ENCODE measurements around the gene COL5A2. TPM values are rescaled to one million over a fixed set of nuclear protein-coding genes. Genes with fewer than 3 reads are reported as not detected.

COL5A2 gene
- total and polyA plus RNA-seq, 10 of the 15 experiments (the other 5 are each of a cell fraction or from before 2014, with no cell fraction given) = 0.04 to 0.85 (median 0.39) TPM

DNA sequence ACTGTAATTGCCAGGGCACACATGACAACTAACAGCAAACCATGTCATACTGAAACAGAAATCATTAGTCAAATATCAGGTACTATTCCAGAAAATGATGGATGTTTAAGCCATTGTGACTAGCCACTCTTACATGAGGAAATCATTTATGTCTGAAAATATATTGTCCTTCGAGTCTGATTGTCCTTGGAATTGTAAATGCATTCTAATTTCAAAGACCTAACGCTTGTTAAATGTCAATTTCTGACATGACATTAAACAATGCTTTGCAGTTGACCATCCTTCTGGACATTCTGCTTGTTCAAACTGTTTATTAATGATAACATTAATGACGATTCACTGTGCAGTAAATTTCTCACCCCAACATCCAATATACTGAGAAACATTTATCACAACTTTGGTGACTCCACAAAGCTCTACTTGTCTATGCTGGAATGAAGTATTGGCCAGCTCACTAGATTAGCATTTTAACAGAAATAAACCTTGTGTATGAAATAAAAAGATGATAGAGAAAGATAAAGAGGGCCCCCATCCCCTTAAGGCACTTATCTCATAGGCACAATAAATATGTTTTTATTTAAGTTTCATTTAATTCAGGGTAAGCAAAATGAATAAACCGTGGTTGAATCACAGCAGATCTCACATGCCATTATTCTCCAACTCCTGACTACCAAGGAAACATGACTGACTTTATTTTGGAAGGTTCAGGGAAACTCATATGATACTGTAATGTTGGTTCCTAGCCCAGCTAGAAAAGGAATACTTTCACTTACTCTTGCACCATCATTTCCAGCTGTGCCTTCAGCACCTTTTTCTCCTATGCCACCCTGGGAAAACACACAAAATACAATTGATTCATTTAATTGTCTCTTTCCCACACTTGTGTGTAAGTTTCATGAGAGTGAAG is 123.1 kb downstream of the COL5A2 start (continued):
- TF ChIP-seq SUPT20H (IDR thresholded peaks at IDR 0.05; ENCODE audit: borderline replicate concordance, control insufficient read depth, low read depth, low read length) = no peak

DNA sequence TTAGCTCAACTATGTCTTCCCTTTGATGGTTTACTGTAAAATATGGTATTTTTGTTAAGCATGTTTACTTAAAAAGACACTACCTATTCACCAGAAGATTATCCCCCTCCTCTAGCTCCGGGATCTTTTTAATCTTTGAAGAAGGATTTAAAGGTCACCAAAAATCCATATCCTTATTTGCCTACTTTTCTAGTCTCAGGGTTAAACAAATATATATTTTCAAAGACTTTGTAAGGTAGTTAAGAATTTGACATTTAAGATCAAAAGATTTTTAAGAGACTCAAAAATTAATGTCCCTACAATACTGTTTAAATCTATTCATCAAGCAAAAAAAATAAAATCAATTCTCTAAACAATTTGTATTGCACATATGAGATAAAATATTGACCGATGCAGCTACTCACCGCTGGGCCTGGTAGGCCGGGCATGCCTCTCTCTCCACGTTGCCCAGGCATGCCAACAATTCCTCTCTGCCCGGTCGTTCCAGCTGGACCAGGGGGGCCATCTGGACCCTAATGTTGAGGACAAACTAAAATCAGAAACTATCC is 129.3 kb downstream of the COL5A2 start:
- TF ChIP-seq TBL1XR1 (IDR thresholded peaks at IDR 0.05; ENCODE audit: low read depth, low read length) (no peak), SRF (IDR thresholded peaks at IDR 0.05; ENCODE audit: low read depth in 2 of 2, low read length in 2 of 2) (no peak), RUNX3 (IDR thresholded peaks at IDR 0.05; ENCODE audit: low read length) (no peak), ZNF207 (IDR thresholded peaks at IDR 0.05; ENCODE audit: borderline replicate concordance) (no peak), POLR2AphosphoS2 (IDR thresholded peaks at IDR 0.05; ENCODE audit: low read depth, low read length) (no peak), NR2C2 (IDR thresholded peaks at IDR 0.05; ENCODE audit: borderline replicate concordance, control insufficient read depth, insufficient read length, low read depth) (no peak), ATF7 (IDR thresholded peaks at IDR 0.05; ENCODE audit: low read depth) (no peak), MEF2B (IDR thresholded peaks at IDR 0.05; ENCODE audit: partially characterized antibody, poor library complexity, severe bottlenecking) (no peak), RFX5 (IDR thresholded peaks at IDR 0.05; ENCODE audit: low read depth, low read length) (no peak), CEBPB (IDR thresholded peaks at IDR 0.05; ENCODE audit: borderline replicate concordance in 1 of 2, low read depth in 2 of 2, low read length in 2 of 2) (no peak)
- TF ChIP-seq, protein P1, sequence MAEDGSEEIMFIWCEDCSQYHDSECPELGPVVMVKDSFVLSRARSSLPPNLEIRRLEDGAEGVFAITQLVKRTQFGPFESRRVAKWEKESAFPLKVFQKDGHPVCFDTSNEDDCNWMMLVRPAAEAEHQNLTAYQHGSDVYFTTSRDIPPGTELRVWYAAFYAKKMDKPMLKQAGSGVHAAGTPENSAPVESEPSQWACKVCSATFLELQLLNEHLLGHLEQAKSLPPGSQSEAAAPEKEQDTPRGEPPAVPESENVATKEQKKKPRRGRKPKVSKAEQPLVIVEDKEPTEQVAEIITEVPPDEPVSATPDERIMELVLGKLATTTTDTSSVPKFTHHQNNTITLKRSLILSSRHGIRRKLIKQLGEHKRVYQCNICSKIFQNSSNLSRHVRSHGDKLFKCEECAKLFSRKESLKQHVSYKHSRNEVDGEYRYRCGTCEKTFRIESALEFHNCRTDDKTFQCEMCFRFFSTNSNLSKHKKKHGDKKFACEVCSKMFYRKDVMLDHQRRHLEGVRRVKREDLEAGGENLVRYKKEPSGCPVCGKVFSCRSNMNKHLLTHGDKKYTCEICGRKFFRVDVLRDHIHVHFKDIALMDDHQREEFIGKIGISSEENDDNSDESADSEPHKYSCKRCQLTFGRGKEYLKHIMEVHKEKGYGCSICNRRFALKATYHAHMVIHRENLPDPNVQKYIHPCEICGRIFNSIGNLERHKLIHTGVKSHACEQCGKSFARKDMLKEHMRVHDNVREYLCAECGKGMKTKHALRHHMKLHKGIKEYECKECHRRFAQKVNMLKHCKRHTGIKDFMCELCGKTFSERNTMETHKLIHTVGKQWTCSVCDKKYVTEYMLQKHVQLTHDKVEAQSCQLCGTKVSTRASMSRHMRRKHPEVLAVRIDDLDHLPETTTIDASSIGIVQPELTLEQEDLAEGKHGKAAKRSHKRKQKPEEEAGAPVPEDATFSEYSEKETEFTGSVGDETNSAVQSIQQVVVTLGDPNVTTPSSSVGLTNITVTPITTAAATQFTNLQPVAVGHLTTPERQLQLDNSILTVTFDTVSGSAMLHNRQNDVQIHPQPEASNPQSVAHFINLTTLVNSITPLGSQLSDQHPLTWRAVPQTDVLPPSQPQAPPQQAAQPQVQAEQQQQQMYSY (CRISPR knock-in tag; IDR thresholded peaks at IDR 0.05) = no peak
- TF ChIP-seq, protein P2, sequence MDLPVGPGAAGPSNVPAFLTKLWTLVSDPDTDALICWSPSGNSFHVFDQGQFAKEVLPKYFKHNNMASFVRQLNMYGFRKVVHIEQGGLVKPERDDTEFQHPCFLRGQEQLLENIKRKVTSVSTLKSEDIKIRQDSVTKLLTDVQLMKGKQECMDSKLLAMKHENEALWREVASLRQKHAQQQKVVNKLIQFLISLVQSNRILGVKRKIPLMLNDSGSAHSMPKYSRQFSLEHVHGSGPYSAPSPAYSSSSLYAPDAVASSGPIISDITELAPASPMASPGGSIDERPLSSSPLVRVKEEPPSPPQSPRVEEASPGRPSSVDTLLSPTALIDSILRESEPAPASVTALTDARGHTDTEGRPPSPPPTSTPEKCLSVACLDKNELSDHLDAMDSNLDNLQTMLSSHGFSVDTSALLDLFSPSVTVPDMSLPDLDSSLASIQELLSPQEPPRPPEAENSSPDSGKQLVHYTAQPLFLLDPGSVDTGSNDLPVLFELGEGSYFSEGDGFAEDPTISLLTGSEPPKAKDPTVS (IDR thresholded peaks at IDR 0.05; ENCODE audit: low read depth, low read length) = no peak
- DNase-seq (ENCODE audit: low read depth, low spot score) (no peak), ATAC-seq (no peak), FAIRE-seq (no peak)
- H3K4me3 ChIP-seq = no peak overlapping the region
- H4K20me1 ChIP-seq (ENCODE audit: control insufficient read depth, insufficient read depth) = no peaks in the 10 kb centered on the region
- no peak overlapping the region for H2AFZ ChIP-seq (ENCODE audit: control insufficient read depth, low read depth, low read length)
- ChIA-PET POLR2A (no interaction called here), SMC1A (ENCODE audit: uncharacterized antibody, unreplicated experiment) (interaction anchor here (0.8 to 1.3 kb wide), 3 partner anchors 15 to 121 kb away, joined by 3 read pairs; no protein-coding TSS in a partner anchor), RAD21 (ENCODE audit: unreplicated experiment) (no interaction called here), CTCF (interaction anchor here (0.7 kb wide), 1 partner anchor 126 kb away, joined by 3 read pairs; no protein-coding TSS in a partner anchor)
- no peaks in the 10 kb centered on the region for H3K4me1 ChIP-seq (ENCODE audit: control insufficient read depth, insufficient read depth, low read length)
- H3K79me2 ChIP-seq (ENCODE audit: control insufficient read depth, insufficient read depth, low read length) = no peaks in the 10 kb centered on the region
- no peaks in the 10 kb centered on the region for H3K27me3 ChIP-seq (replicated peaks in 1 of 2; ENCODE audit: control insufficient read depth in 2 of 2, insufficient read depth in 2 of 2, low read length in 1 of 2)
- H3K27ac ChIP-seq (ENCODE audit: control insufficient read depth, insufficient read depth) = no peak overlapping the region
- in situ Hi-C loops (cut with MboI) (no loop called here), intact Hi-C loops (cut with micrococcal nuclease; ENCODE audit: unreplicated experiment) (no loop called here)
- no peak overlapping the region for H3K9ac ChIP-seq (ENCODE audit: control insufficient read depth, insufficient read depth, low read length)
- no peaks in the 10 kb centered on the region for H3K36me3 ChIP-seq (ENCODE audit: control insufficient read depth in 2 of 2, insufficient read depth in 2 of 2, low read length in 1 of 2)
- 34% methylated on average over 7 of the region's 7 CpGs for WGBS (ENCODE audit: insufficient coverage, insufficient replicate concordance, low lambda C conversion rate, missing lambda C conversion rate)
- no peaks in the 10 kb centered on the region for H3K9me3 ChIP-seq (replicated peaks; ENCODE audit: control insufficient read depth, insufficient read depth, low read length)
- BruUV-seq (replicated peaks) = no TSS peak
- H3K4me2 ChIP-seq (ENCODE audit: control insufficient read depth, insufficient read depth) = no peak overlapping the region

Data from GM12878 (cell line).